Mammary epithelial cell (primary cell): ENCODE measurements around the gene ZNF821.

Experiments used
- CTCF ChIP-seq, 2 donors: IDR thresholded peaks in 1 of 2; conservative IDR thresholded peaks in 1 of 2; 2 replicates each; pipeline ENCODE4 v1.5.1; 2011 to 2012; ENCODE audit warnings: inconsistent platforms in 2 of 2, low read length in 2 of 2, mild to moderate bottlenecking in 2 of 2, control low read depth in 1 of 2, low read depth in 1 of 2; ENCODE audit not compliant: insufficient read depth in 1 of 2; ENCODE audit errors: extremely low read depth in 1 of 2
- EZH2 ChIP-seq: IDR thresholded peaks from 2 replicates; pipeline ENCODE4 v1.6.1; 2012; ENCODE audit warnings: low read length, inconsistent platforms, borderline replicate concordance

GRCh38 chr16:71834291-71834690, 49.7 kb downstream of the ZNF821 start:
- no peak for TF ChIP-seq EZH2
- no peak for TF ChIP-seq CTCF (conservative IDR thresholded peaks at IDR 0.05 in 1 of 2, IDR thresholded peaks at IDR 0.05 in 1 of 2; ENCODE audit: extremely low read depth in 1 of 2, insufficient read depth in 1 of 2, low read depth in 1 of 2, low read length in 2 of 2)
